Right forelimb (tissue), 1 donor: Measurements from ENCODE around the gene APOBEC2.

Source experiments
- DNase-seq: peaks from one replicate; pipeline ENCODE4 v3.0.0-alpha.2; 2018

APOBEC2 gene

GRCh38 chr6:41038205-41038604 is 14.8 kb upstream of the APOBEC2 start:
- no peak for DNase-seq

- DNase-seq = no peak
Measured at GRCh38 chr6:41039060-41039998, 13.7 kb upstream of the APOBEC2 start, which contains the start of gene UNC5CL. Gene UNC5CL (minus strand): TSS chr6:41039221. CDS start chr6:41035074, 4,147 bp downstream.

- no peak for DNase-seq
Measured at GRCh38 chr6:41040101-41040939, 12.7 kb upstream of the APOBEC2 start.

- DNase-seq = no peak
Measured at GRCh38 chr6:41040940-41041536, 12.0 kb upstream of the APOBEC2 start.

- DNase-seq = no peak
Measured at GRCh38 chr6:41042226-41043055, 10.6 kb upstream of the APOBEC2 start, which contains the start of gene TSPO2. Gene TSPO2 (plus strand): TSS chr6:41042467. CDS start chr6:41042986, 519 bp downstream.

- DNase-seq = no peak
Measured at GRCh38 chr6:41043151-41043550, 9.9 kb upstream of the APOBEC2 start.

- DNase-seq = no peak
Measured at GRCh38 chr6:41045664-41046063, 7.3 kb upstream of the APOBEC2 start.

GRCh38 chr6:41046084-41046483 is 6.9 kb upstream of the APOBEC2 start:
- no peak for DNase-seq

- no peak for DNase-seq
Measured at GRCh38 chr6:41047306-41047705, 5.7 kb upstream of the APOBEC2 start.

GRCh38 chr6:41047745-41048732 is 5.0 kb upstream of the APOBEC2 start:
- no peak for DNase-seq

GRCh38 chr6:41049521-41049920 is 3.5 kb upstream of the APOBEC2 start:
- no peak for DNase-seq

GRCh38 chr6:41049955-41050354 is 3.0 kb upstream of the APOBEC2 start:
- DNase-seq = no peak

GRCh38 chr6:41050536-41050935 is 2.5 kb upstream of the APOBEC2 start:
- no peak for DNase-seq

GRCh38 chr6:41051873-41052272 is 1.1 kb upstream of the APOBEC2 start:
- DNase-seq = no peak

GRCh38 chr6:41054511-41054910 is 1.5 kb downstream of the APOBEC2 start:
- no peak for DNase-seq

- no peak for DNase-seq
Measured at GRCh38 chr6:41055149-41055548, 2.1 kb downstream of the APOBEC2 start.

GRCh38 chr6:41056768-41057490 is 3.9 kb downstream of the APOBEC2 start:
- DNase-seq = no peak

GRCh38 chr6:41058783-41059181 is 5.8 kb downstream of the APOBEC2 start:
- DNase-seq = no peak

- no peak for DNase-seq
Measured at GRCh38 chr6:41059556-41059955, 6.6 kb downstream of the APOBEC2 start.

- no peak for DNase-seq
Measured at GRCh38 chr6:41061196-41061726, 8.3 kb downstream of the APOBEC2 start.
